DMS79 (cell line): ENCODE results near the gene KIFC3.
"Not testable (repeated sequence)": the region's sequence is repeated elsewhere in the genome, so short reads cannot be mapped to it uniquely, and the experiment has no call there.

Source experiments
- DNase-seq: peaks from one replicate; lab custom pipeline; 2025; lab: John Stamatoyannopoulos, UW

KIFC3 gene

GRCh38 chr16:57752581-57753447, 49.5 kb downstream of the KIFC3 start:
- DNase-seq: no peak

GRCh38 chr16:57752203-57752580, 50.1 kb downstream of the KIFC3 start:
- no peak for DNase-seq

GRCh38 chr16:57751539-57752202, 50.6 kb downstream of the KIFC3 start:
- DNase-seq: no peak

- no peak for DNase-seq
Observed at GRCh38 chr16:57750796-57751538, 51.3 kb downstream of the KIFC3 start.

GRCh38 chr16:57749856-57750452, 52.3 kb downstream of the KIFC3 start:
- no peak for DNase-seq

- no peak for DNase-seq
Observed at GRCh38 chr16:57749101-57749692, 53.1 kb downstream of the KIFC3 start.

- DNase-seq: no peak
Observed at GRCh38 chr16:57748596-57748995, 53.7 kb downstream of the KIFC3 start.

GRCh38 chr16:57747996-57748395, 54.3 kb downstream of the KIFC3 start:
- no peak for DNase-seq

- DNase-seq: no peak
Observed at GRCh38 chr16:57747496-57747895, 54.8 kb downstream of the KIFC3 start.

- DNase-seq: no peak
Observed at GRCh38 chr16:57747091-57747490, 55.2 kb downstream of the KIFC3 start.

- not testable (repeated sequence) for DNase-seq
Observed at GRCh38 chr16:57746316-57746715, 56.0 kb downstream of the KIFC3 start.

GRCh38 chr16:57745768-57746167, 56.5 kb downstream of the KIFC3 start:
- DNase-seq: no peak

- DNase-seq: no peak
Observed at GRCh38 chr16:57744642-57744903, 57.7 kb downstream of the KIFC3 start.

- DNase-seq: no peak
Observed at GRCh38 chr16:57743886-57744641, 58.2 kb downstream of the KIFC3 start.

GRCh38 chr16:57743458-57743857, 58.8 kb downstream of the KIFC3 start:
- DNase-seq: no peak

- DNase-seq: no peak
Observed at GRCh38 chr16:57742543-57742942, 59.7 kb downstream of the KIFC3 start.

- DNase-seq: no peak
Observed at GRCh38 chr16:57741660-57742191, 60.6 kb downstream of the KIFC3 start.

GRCh38 chr16:57740423-57741071, 61.7 kb downstream of the KIFC3 start:
- DNase-seq: no peak

GRCh38 chr16:57739756-57740422, 62.4 kb downstream of the KIFC3 start:
- DNase-seq: no peak

GRCh38 chr16:57738844-57739243, 63.4 kb downstream of the KIFC3 start:
- DNase-seq: no peak
